HG03097 (cell line): Measurements from ENCODE around the gene DTL.
A peak's percentile ranks its signal among the peaks of the same experiment; 100 is the strongest.

Experiments
- ATAC-seq: cut with Tn5 transposase; IDR thresholded peaks from one replicate; pipeline ENCODE4 v1.9.1; 2021; ENCODE audit not compliant: unreplicated experiment, low FRiP score

DTL gene

DNA sequence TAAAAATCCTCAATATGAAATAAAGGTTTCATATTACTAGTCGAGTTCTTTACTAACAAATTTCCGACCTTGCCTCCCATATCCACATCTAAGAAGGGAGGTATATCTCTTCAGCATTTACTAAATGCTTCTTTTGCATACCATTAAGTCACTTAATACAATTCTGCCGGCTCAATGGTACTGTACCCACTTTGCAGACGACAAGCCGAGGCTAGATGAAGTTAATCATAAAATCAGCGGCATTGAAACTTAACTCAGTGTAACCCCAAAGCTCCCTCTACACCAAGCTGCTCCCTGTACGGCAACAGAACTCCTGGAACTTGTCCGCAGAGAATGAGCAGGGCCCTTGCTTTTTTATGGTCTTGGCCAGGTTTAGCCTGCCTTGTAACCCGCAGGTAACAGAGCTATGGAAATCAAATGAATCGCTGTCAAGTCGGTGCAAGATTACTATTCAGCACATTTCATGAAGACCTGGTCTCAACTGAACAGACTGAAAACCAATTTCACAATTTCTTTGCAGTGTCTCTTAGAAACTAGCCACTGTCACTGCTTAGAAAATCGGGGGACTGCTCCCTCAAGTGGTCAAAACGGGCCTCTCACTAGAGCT lies 929 bp upstream of the DTL start:
- ATAC-seq = peak; percentile 0

DNA sequence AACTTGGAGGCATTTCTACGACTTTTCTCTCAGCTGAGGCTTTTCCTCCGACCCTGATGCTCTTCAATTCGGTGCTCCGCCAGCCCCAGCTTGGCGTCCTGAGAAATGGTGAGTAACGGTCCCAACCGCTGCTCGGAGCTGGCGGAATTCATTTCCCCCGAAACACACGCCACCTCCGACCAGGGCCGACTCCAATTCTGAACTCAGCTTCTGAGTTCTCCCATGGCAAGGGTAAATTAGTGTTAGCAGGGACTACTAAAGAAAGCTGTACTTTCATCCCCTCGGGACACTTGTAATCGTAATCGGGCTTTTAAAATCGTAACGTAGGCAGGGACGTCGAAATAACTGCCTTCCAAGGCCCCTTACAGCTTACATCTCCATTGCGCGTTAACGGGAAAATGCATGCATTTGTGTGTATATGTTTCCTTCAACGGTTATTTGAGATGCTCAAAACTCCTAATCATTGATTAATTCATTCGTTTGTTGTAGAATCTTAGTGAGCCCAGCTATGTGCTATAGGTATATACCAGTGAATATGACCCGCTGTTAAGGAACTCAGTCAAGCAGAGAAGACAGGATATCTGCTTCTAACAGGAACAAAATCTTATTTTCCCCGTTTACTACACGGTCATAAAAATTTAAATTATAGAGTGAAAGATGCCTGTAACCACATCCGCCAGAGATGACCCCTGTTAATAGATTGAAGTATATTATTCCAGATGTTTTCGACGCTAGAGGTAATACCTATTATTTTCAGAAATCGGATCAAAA lies 472 bp downstream of the DTL start:
- ATAC-seq = peak; percentile 15

DNA sequence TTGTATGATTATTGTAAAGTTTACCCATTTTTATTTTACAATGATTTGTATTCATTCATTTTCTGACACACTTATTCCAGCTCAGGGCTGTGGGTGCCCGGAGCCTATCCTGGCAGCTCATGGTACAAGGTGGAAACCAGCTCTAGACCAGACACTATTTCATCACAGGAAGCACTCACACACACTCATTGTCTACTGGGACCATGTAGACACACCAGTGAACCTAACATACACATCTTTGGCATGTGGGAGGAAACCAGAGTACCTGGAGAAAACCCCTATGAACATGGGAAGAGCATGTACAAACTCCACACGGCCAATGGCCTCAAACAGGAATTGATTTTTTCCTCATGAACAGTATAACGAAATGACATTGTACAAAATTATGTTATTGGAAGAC lies 2.4 kb downstream of the DTL start:
- ATAC-seq = no peak

DNA sequence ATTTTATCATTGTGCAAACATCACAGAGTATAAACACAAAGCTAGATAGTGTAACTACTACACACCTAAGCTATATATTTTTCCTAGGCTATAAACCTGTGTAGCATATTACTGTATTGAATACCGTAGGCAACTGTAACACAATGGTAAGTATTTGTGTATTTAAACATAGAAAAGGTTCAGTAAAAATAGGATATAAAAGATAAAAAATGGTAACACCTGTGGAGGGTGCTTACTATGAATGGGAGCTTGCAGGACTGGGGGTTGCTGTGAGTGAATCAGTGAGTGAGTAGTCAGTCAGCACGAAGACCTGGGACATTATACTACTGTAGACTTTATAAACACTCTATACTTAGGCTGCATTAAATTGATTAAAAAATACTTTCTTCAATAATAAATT lies 4.1 kb downstream of the DTL start:
- no peak for ATAC-seq

DNA sequence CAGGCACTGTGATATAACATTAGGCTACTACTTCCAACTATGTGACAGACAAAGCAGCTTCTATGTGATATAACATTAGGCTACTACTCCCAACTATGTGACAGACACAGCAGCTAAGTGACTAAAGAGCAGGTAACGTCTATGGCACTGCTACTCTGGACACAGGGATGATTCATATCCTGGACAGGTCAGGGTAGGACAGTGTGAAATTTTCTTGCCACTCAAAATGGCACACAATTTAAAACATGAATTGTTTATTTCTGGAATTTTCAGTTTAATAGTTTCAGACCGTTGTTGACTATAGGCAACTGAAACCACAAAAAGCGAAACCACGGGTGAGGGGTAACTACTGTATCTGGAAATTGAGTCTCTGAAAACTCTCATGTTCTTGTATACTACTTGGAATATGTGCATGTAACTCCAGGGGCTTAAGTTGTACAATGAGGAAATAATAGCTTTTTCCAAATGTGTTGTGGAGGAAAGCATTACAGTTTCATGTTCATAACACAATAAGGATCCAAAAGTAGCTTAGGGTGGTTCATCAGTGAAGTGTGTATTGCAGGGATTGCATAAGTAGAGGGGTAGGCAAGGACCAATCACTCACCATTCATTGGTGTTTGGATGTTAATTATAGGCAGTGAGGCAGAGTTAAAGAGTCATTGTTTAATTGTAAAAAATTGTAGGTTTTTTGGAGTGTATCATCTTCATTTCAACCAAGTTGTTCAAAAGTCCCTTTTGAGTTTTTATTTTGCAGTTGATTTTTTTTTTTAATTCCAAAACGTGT lies 5.3 kb downstream of the DTL start:
- no peak for ATAC-seq

DNA sequence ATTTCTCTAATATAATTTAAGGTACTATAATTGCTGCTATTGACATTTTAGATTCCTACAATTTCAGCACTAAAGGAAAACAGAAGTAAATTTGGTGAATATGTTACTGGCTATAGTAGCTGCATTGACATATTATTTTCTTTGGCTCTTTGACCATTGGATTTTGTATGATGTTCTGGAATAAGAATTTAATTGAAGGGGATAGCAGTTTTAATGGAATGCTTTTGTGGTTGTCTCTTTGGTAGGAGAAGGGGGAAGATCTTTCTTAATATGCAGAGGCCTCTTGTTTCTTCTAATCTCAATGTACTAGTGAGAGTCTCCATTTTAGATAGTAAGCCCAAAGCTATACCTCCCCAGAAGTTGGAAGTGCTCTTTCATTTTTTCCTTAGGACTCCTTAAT lies 6.9 kb downstream of the DTL start:
- no peak for ATAC-seq

DNA sequence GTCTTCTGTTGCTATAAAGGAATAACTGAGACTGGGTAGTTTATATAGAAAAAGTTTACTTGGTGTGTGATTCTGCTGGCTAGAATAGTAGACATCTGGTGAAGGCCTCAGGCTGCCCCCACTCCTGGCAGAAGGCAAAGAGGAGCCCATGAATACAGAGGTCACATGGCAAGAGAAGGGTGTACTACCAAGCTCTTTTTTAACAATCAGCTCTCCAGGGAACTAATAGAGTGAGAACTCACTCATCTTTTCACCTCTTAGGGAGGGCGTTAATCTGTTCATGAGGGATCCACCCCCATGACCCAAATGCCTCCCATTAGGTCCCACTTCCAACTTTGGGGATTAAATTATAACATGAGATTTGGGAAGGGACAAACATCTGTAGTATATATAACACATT lies 9.3 kb downstream of the DTL start:
- ATAC-seq = no peak

DNA sequence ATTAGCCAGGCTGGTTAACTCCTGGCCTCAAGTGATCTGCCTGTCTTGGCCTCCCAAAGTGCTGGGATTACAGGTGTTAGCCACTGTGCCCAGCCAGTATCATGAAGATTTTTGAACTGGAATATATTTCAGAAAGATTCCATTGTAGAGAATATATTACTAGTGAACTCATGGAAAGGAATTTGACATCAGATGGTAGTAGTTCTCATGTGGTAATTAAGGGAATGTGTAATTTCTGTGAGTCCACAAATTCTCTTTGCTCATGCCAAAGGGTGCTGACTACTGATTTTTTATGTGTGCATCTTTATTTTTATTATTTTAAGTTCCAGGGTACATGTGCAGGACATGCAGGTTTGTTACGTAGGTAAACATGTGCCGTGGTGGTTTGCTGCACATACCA lies 10.4 kb downstream of the DTL start:
- ATAC-seq = no peak

DNA sequence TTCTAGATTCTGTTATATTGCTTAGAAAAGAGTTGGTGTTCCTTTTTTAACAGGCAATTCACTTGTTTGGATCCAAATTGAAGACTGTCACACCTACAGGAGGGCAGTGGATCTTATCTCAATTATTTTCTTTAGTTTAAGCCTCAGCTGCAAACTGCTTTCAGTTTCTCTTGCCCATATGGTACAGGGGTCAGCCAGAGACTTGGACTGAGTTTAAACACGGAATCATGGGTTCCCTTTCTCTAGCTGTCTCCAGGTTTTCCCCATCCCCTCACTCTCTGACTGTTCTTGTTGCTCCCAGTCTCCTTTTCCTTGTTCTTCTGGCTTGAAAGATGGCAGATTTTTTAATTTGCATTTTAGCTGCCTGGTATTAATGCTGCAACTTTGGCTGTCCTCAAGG lies 18.4 kb downstream of the DTL start:
- ATAC-seq = no peak

DNA sequence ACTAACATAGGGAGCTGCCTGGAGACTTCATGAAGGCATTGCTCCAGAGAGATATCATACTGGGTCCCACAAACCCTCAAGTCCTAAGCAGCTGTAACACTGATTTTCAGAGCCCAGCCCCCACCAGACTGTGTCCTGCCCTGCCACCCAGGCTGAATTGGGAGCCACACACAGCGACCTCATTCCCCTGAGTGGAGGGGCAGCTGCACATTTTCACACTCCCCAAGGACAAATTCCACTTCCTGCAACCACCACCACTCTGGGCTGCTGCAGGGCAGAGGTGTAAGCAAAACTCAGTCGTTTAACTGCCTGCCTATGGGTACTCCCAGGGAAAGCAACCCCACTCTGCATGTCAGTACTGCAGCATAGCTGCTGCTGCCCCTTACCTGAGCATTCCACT lies 19.8 kb downstream of the DTL start:
- no peak for ATAC-seq

DNA sequence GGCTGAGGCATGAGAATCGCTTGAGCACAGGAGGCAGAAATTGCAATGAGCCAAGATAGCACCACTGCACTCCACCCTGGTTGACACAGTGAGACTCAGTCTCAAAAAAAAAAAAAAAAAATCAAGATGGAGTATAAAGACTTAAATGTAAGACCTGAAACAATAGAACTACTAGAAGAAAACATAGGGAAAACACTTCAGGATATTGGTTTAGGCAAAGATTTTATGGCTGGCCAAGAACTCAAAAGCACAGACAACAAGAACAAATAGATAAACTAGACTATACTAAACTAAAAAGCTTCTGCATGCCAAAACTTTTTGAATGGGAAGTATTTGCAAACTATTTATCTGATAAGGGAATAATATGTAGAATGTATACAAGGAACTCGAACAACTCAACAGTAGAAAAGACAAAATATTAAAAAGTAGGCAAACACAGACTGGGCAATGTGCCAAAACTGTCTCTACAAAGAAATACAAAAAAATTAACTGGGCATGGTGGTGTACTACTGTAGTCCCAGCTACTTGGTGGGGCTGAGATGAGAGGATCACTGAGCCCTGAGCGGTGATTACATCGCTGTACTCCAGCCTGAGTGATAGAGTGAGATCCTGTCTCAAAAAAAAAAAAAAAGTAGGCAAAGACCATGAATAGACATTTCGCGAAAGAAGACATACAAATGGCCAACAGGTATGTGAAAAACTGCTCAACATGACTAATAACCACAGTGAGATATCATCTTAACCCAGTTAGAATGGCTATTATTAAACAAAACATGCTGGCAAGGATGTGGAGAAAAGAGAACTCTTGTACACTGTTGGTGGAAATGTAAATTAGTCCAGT lies 25.3 kb downstream of the DTL start:
- ATAC-seq = no peak

DNA sequence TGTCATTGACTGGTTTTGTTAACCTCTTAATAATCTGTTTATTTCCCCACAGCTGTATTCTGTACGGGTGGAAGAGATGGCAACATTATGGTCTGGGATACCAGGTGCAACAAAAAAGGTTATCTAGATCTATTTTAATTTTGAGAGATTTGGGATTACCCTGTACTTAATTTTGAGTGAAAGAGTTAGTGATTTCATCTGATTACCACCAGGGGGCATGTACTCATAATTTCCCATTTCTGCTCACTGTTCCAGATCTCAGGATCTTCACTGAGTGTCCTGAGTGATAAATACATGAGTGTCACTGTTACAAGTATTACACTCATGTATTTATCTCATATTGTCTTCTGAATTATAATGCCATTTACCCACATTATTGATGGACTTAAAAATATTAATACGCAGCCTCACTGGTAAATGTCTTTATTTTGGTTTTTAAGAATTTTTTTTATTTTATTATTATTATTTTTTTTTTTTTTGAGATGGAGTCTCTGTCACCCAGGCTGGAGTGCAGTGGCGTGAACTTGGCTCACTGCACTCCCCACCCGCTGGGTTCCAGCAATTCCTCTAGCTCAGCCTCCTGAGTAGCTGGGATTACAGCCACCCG lies 27.4 kb downstream of the DTL start:
- no peak for ATAC-seq

DNA sequence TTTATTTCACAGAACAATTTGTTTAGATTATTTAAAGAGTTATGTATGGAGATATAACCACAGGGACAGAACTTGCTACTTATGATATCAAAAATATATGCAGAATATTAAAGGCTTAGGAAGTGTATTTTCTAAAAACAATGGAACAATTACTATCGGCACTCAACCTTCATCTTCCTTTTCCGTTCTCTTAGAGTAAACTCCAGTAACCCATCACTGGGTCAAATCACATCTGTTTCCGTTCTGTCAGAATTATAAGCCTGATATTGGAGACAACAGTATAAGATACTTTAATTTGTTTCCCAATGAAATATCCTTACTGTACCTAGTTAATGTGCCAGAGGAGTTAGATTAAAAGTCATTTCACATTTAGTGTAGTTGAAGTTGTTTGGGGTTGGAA lies 32.2 kb downstream of the DTL start:
- no peak for ATAC-seq

DNA sequence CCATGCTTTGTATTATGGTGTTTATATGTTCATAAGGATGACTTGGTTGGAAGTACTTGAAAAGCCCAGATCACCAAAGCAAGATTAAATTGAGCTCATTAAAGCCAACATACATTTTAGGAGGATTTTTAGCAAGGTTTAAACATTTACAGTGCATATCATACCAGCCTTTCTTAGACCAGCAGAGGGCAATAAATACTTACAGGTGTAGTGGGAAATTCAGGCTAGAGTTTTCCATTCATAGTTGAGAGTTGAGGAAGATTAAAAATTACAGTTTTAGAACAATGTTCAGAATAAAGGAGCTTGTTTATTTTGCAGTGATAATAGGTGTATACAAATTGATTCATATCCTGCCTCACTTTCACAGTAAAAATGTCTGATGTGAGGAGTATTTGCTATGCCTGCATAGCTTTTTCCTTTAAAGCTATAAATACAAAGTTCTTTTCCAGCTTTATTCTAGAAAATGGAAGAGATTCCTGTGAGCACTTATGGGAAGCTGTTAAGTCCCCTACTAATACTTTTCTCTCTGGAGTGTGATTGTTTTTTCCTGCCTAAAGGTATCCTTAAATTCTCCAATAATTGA lies 35.3 kb downstream of the DTL start:
- ATAC-seq = no peak

DNA sequence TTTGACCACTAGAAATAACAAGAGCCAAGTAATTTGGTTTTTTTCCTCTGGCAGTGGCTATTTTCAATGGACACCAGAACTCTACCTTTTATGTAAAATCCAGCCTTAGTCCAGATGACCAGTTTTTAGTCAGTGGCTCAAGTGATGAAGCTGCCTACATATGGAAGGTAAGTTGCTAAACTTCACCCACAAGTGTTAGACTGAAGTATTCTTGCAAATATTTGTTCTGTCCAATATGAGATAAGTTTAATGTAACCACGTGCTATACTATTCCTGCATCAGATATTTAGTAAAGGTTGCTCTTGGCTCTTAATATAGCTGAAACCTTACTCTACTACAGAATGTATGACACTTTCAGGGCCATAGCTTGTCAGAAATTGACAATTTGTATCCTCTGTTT lies 36.5 kb downstream of the DTL start:
- ATAC-seq = no peak

DNA sequence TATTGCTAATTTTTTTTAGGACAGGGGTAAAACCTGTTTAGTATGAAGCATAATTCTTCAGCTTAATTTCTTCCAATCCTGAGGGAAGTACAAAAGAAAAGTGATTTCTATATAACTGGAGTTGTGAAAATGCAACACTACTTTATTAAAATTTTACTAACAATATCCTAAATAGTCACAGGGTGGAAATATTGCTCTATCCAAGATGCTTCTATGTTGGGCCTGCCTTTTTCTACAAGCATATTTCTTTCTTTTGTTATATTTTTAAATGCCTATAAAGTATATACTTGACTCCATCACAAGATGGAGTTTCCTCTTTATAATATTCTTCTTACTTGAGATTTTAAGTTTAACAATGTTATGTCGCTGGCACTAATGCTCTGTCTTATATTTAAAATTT lies 37.9 kb downstream of the DTL start:
- no peak for ATAC-seq

DNA sequence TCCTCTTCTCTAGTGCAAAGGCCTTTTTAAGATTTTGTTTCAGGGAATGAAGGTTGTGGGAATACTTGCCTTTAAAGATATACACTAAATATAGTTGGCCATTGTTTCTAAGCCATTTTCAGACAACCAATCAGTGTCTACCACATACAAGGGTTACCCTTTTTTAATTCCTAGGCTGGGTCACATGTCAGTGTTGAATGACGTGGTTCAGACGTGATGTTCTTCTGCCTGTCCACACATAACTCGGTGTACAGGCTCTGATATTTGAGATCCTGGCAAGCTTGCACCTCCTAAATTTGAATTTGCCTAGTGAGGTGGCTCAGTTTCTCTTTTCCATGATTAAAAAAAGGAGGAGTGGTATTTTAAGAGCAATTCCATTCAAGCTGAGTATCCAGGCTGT lies 38.8 kb downstream of the DTL start:
- ATAC-seq = no peak

DNA sequence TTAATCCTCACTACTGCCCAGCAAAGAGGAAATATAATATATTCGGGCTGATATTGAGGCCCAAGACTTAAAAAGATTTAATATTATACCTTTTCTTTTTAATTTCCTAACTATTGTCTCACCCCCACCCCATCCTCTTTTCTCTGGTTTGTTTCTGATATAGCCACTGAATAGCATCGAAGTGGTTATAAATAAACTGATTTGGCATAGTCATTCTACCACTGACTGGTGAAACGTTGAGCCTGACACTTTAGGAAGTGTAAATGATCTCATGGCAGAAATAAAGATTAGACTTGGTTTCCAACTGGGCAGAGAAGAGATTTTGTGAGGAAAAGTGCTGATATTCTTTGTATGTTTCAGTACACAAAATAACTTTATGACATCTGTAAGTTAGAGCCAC lies 39.3 kb downstream of the DTL start:
- no peak for ATAC-seq

DNA sequence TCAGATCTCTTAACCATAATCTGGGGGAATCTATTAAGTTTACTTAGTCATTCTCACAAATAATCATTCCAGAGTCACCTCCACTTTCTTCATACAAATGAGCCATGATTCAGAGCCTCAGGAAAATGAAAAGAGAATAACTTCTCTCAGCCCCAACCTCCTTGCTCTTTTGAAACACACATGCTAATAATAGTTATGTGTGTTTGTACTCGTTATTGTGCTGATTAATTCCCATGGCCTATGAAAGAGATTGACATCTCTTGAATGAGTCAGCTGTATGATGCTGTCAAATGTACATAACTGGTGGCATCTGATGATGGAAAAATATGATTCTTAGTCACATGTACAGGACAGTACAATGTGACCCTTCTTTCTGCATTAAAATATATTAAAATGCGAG lies 41.5 kb downstream of the DTL start:
- ATAC-seq = no peak

DNA sequence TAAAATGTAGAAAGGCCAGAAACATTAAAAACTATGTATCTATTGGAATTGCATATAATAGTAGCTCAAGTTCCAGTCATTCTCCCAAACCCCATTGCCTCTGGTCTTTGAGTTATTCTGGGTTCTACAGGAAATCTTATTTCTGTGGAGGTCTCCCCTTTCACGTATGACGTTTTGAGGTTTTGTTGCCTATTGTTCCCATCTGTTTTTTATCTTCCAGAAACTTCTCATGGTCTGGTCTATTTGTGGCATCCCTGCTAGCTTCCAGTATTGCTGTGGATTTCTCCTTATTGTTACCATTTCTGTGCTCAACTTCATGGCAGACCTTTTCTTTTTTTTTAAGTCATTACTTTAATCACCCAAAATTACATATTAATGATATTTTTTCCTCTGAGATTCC lies 43.3 kb downstream of the DTL start:
- ATAC-seq = no peak
